Effector memory CD4-positive, alpha-beta T cell (primary cell): ENCODE measurements around the gene VPS25.

Source experiments
- DNase-seq, 3 donors: peaks; one replicate each; pipeline ENCODE4 v3.0.0-alpha.2; 2020
- H3K27ac ChIP-seq: 2 replicates; pipeline ENCODE4 v1.7.0; 2013; ENCODE audit warnings: mild to moderate bottlenecking, low read length, moderate library complexity; ENCODE audit not compliant: insufficient read depth, poor library complexity, severe bottlenecking
- H3K27me3 ChIP-seq: replicated peaks from 2 replicates; pipeline ENCODE4 v1.7.0; 2013; ENCODE audit warnings: mild to moderate bottlenecking, low read length; ENCODE audit not compliant: insufficient read depth, control insufficient read depth, poor library complexity, severe bottlenecking
- H3K36me3 ChIP-seq: 2 replicates; pipeline ENCODE4 v1.7.0; 2013; ENCODE audit warnings: mild to moderate bottlenecking, low read length, moderate library complexity; ENCODE audit not compliant: control insufficient read depth, insufficient read depth
- H3K4me1 ChIP-seq: 2 replicates; pipeline ENCODE4 v1.7.0; 2013; ENCODE audit warnings: low read length, mild to moderate bottlenecking; ENCODE audit not compliant: control insufficient read depth, insufficient read depth, poor library complexity, severe bottlenecking
- H3K4me3 ChIP-seq: 2 replicates; pipeline ENCODE4 v1.7.0; 2013; ENCODE audit warnings: low read length, low read depth, mild to moderate bottlenecking; ENCODE audit not compliant: insufficient read depth, poor library complexity, severe bottlenecking
- H3K9me3 ChIP-seq: 2 replicates; pipeline ENCODE4 v1.7.0; 2013; ENCODE audit warnings: mild to moderate bottlenecking, low read length, moderate library complexity; ENCODE audit not compliant: control insufficient read depth

The VPS25 gene

DNA sequence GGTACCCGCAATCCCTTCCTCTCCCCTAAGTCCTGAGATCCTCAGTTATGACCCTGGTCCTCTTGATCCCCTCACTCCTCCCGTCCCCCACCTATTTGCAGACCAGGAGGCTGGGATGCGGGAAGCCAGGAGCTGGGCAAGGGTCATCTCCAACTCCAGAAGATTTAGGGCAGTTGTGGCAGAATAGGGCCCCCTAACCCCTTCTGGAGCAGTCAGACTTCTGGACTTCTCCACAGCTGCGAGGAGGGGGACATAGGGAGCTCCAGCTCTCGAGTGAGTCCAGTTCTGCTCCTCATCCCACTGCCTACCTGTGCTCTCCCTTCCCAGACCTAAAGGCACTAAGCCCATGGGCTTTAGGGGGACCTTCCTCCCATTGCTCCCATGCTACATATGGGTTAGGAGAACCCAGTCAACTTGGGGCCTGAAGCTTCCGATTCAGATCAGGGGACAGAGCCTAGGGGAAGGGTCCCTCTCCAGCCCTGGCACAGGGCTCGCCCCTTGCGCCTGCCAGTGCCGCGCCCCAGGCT, 8.5 kb downstream of the VPS25 start:
- H3K27me3 ChIP-seq, result peaks cover 57% of the 10 kb centered on the region
- DNase-seq, result no peak
- H3K4me3 ChIP-seq, result no peak overlapping the region
- peaks cover 21% of the 10 kb centered on the region for H3K4me1 ChIP-seq
- no peaks in the 10 kb centered on the region for H3K9me3 ChIP-seq
- peaks cover 25% of the 10 kb centered on the region for H3K36me3 ChIP-seq
- H3K27ac ChIP-seq, result no peak overlapping the region

DNA sequence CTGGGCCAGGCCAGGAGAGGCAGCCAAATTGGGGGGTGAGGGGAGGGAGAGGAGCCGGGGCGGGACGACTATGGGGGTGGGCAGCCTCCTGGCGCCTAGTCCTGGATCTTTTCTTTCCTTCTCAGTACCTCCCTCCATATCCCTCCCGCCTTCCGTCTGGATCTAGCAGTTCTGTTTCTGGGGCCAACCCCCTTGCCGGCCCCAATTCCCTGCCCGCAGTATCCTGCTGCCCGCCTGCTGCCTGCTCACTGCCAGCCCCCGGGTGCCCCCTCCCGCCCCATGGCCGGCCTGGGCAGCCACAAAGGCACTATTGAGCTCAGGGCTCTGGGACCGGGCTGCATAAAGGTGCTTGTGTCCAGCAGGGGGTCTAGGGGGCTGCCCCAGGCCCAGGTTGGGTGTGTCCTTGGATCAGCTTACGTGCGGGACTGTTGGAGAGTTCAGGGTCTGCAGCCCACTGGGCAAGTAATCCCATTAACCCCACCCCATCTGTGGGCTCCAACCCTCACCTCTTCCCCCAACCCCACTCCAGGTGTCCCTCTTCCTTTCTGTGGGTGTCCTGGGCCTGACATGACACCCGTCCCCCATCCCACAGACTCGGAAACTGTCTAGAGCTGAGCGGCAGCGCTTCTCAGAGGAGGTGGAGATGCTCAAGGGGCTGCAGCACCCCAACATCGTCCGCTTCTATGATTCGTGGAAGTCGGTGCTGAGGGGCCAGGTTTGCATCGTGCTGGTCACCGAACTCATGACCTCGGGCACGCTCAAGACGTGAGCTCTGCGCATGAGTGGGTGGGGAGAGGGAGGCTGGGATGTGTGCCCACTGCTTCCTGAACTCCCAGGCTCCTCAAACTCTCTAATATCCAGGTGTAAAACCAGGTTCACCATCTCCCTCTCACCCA, 9.2 kb downstream of the VPS25 start:
- peaks cover 21% of the 10 kb centered on the region for H3K4me1 ChIP-seq
- DNase-seq, result no peak
- no peak overlapping the region for H3K27ac ChIP-seq
- H3K27me3 ChIP-seq, result peaks cover 57% of the 10 kb centered on the region
- peaks cover 25% of the 10 kb centered on the region for H3K36me3 ChIP-seq
- no peaks in the 10 kb centered on the region for H3K9me3 ChIP-seq
- H3K4me3 ChIP-seq, result no peak overlapping the region

GRCh38 chr17:42783062-42783790, 10.0 kb downstream of the VPS25 start:
- DNase-seq, result no peak
- Histone ChIP-seq H3K4me3 (no peak overlapping the region), H3K4me1 (peaks cover 21% of the 10 kb centered on the region), H3K27ac (no peak overlapping the region), H3K27me3 (peaks cover 57% of the 10 kb centered on the region), H3K9me3 (no peaks in the 10 kb centered on the region), H3K36me3 (peaks cover 18% of the 10 kb centered on the region)

DNA sequence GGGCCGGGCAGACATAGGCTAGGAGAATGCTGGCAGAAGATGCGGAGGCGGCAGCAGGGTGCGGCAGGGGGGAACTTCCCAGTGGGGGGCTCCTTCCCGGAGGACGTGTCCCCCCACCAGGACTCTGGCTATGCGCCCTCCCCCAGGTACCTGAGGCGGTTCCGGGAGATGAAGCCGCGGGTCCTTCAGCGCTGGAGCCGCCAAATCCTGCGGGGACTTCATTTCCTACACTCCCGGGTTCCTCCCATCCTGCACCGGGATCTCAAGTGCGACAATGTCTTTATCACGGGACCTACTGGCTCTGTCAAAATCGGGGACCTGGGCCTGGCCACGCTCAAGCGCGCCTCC, 10.5 kb downstream of the VPS25 start:
- peaks cover 21% of the 10 kb centered on the region for H3K4me1 ChIP-seq
- H3K27ac ChIP-seq, result no peak overlapping the region
- H3K9me3 ChIP-seq, result no peaks in the 10 kb centered on the region
- peaks cover 57% of the 10 kb centered on the region for H3K27me3 ChIP-seq
- peaks cover 12% of the 10 kb centered on the region for H3K36me3 ChIP-seq
- no peak for DNase-seq
- no peak overlapping the region for H3K4me3 ChIP-seq

GRCh38 chr17:42784409-42784808, 11.2 kb downstream of the VPS25 start:
- no peaks in the 10 kb centered on the region for H3K9me3 ChIP-seq
- H3K27me3 ChIP-seq, result peaks cover 57% of the 10 kb centered on the region
- no peak for DNase-seq
- no peak overlapping the region for H3K4me3 ChIP-seq
- H3K36me3 ChIP-seq, result peaks cover 6% of the 10 kb centered on the region
- peaks cover 21% of the 10 kb centered on the region for H3K4me1 ChIP-seq
- H3K27ac ChIP-seq, result no peak overlapping the region

- no peaks in the 10 kb centered on the region for H3K36me3 ChIP-seq
- peaks cover 55% of the 10 kb centered on the region for H3K27me3 ChIP-seq
- H3K4me1 ChIP-seq, result peaks cover 20% of the 10 kb centered on the region
- H3K9me3 ChIP-seq, result no peaks in the 10 kb centered on the region
- no peak for DNase-seq
- no peak overlapping the region for H3K4me3 ChIP-seq
- H3K27ac ChIP-seq, result no peak overlapping the region
Measured at GRCh38 chr17:42784811-42785592, 11.8 kb downstream of the VPS25 start.

GRCh38 chr17:42787266-42787665, 14.0 kb downstream of the VPS25 start:
- DNase-seq, result no peak
- Histone ChIP-seq H3K4me3 (no peak overlapping the region), H3K27me3 (peaks cover 35% of the 10 kb centered on the region), H3K9me3 (no peaks in the 10 kb centered on the region), H3K4me1 (peaks cover 11% of the 10 kb centered on the region), H3K36me3 (no peaks in the 10 kb centered on the region), H3K27ac (no peak overlapping the region)

DNA sequence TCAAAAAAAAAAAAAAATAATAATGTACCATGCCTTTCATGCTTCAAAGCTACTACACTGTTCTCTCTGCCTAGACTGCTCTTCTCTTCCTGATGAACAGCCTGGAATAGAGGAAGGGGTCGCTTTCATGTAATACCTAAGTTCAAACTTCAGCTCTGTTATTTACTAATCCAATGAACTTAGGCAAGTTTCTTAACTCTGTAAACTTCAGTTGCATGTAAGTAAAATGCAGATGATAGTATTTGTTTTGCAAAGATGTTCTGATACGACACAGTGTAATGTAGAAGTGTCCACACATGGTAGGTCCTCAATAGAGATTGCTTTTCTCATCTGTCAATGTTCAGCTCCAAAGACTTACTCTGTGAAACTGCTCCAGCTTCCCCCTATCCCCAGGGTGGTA, 18.7 kb downstream of the VPS25 start:
- no peaks in the 10 kb centered on the region for H3K9me3 ChIP-seq
- no peak overlapping the region for H3K27ac ChIP-seq
- no peaks in the 10 kb centered on the region for H3K27me3 ChIP-seq
- DNase-seq, result no peak
- no peak overlapping the region for H3K4me3 ChIP-seq
- no peaks in the 10 kb centered on the region for H3K36me3 ChIP-seq
- H3K4me1 ChIP-seq, result no peaks in the 10 kb centered on the region

GRCh38 chr17:42792545-42792944, 19.3 kb downstream of the VPS25 start:
- no peaks in the 10 kb centered on the region for H3K36me3 ChIP-seq
- no peak overlapping the region for H3K27ac ChIP-seq
- peaks cover 5% of the 10 kb centered on the region for H3K4me1 ChIP-seq
- DNase-seq, result no peak
- no peaks in the 10 kb centered on the region for H3K9me3 ChIP-seq
- no peak overlapping the region for H3K4me3 ChIP-seq
- no peaks in the 10 kb centered on the region for H3K27me3 ChIP-seq
